Stomach (tissue), 4 donors: ENCODE measurements around the gene DCANP1.

Experiments used
- CTCF ChIP-seq, 7 experiments: fragments of 450-650 bp in 4 of 7; fragments of 200-600 bp in 3 of 7; sonication (generic) in 3 of 7; IDR thresholded peaks; one replicate each; pipeline ENCODE4 v1.5.1; 2016 to 2019; ENCODE audit warnings: antibody characterized with exemption in 7 of 7, control low read depth in 2 of 7, mild to moderate bottlenecking in 1 of 7
- EP300 ChIP-seq: sonication (generic); formaldehyde crosslinking; IDR thresholded peaks from one replicate; pipeline ENCODE4 v1.6.1; 2017; ENCODE audit warnings: antibody characterized with exemption
- POLR2AphosphoS5 ChIP-seq, 3 donors: sonication (generic); formaldehyde crosslinking; IDR thresholded peaks; one replicate each; pipeline ENCODE4 v1.6.1; 2016; ENCODE audit warnings: antibody characterized with exemption in 3 of 3

DNA sequence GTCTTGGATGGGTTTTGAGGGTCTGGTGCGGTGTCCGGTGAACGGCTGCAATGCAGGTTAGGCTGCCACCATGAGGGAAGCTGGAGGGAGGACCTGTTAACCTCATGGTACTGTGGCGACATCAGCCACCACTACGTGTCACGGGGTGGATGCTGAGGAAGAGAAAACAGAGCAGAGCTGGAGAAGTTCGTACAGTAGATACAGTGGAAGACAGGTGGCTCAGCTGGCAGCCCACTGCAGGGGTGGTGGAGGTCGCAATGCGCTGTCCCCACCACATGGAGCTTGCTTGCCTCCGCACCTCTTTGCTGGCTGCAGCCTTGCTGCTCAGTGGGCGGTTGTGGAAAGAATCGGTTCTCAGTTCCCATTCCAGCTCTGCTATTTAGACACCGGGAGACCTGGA lies 2.8 kb downstream of the DCANP1 start:
- no peak for TF ChIP-seq CTCF (IDR thresholded peaks at IDR 0.05)
- TF ChIP-seq POLR2AphosphoS5 (IDR thresholded peaks at IDR 0.05): no peak
- TF ChIP-seq EP300: no peak
